IPS-18a (cell line): ENCODE measurements around the gene ABTB2.
"Not testable (repeated sequence)": the region's sequence is repeated elsewhere in the genome, so short reads cannot be mapped to it uniquely, and the experiment has no call there.

Experiments
- H3K27ac ChIP-seq: one replicate; pipeline ENCODE4 v1.5.1; 2013; ENCODE audit warnings: low read length
- H3K27me3 ChIP-seq: one replicate; pipeline ENCODE4 v1.6.1; 2013; ENCODE audit warnings: mild to moderate bottlenecking, low read length; ENCODE audit not compliant: control insufficient read depth, insufficient read depth
- H3K36me3 ChIP-seq: one replicate; pipeline ENCODE4 v1.6.1; 2013; ENCODE audit warnings: low read depth, low read length; ENCODE audit not compliant: control insufficient read depth
- H3K4me1 ChIP-seq: one replicate; pipeline ENCODE4 v1.6.1; 2013; ENCODE audit warnings: low read depth, low read length; ENCODE audit not compliant: control insufficient read depth
- H3K4me3 ChIP-seq: one replicate; pipeline ENCODE4 v1.5.1; 2013; ENCODE audit warnings: low read length
- H3K9ac ChIP-seq: one replicate; pipeline ENCODE4 v1.6.1; 2013; ENCODE audit warnings: mild to moderate bottlenecking, low read length, moderate library complexity
- H3K9me3 ChIP-seq: one replicate; pipeline ENCODE4 v1.6.1; 2013; ENCODE audit warnings: low read depth, low read length; ENCODE audit not compliant: control insufficient read depth

Gene ABTB2

GRCh38 chr11:34224434-34224966 lies 133.3 kb downstream of the ABTB2 start:
- Histone ChIP-seq H3K4me1 (peaks cover 13% of the 10 kb centered on the region), H3K9ac (no peak overlapping the region), H3K36me3 (no peaks in the 10 kb centered on the region), H3K9me3 (no peaks in the 10 kb centered on the region), H3K27me3 (no peaks in the 10 kb centered on the region), H3K27ac (no peak overlapping the region), H3K4me3 (no peak overlapping the region)

- no peak overlapping the region for H3K4me3 ChIP-seq
- no peaks in the 10 kb centered on the region for H3K9me3 ChIP-seq
- H3K4me1 ChIP-seq = peaks cover 13% of the 10 kb centered on the region
- no peak overlapping the region for H3K9ac ChIP-seq
- no peaks in the 10 kb centered on the region for H3K36me3 ChIP-seq
- no peaks in the 10 kb centered on the region for H3K27me3 ChIP-seq
- H3K27ac ChIP-seq = no peak overlapping the region
Observed at GRCh38 chr11:34223907-34224306, 133.9 kb downstream of the ABTB2 start.

- no peak overlapping the region for H3K27ac ChIP-seq
- H3K4me1 ChIP-seq = peaks cover 13% of the 10 kb centered on the region
- no peaks in the 10 kb centered on the region for H3K36me3 ChIP-seq
- no peaks in the 10 kb centered on the region for H3K9me3 ChIP-seq
- H3K4me3 ChIP-seq = no peak overlapping the region
- no peak overlapping the region for H3K9ac ChIP-seq
- no peaks in the 10 kb centered on the region for H3K27me3 ChIP-seq
Observed at GRCh38 chr11:34223021-34223813, 134.6 kb downstream of the ABTB2 start.

GRCh38 chr11:34222030-34222429 lies 135.8 kb downstream of the ABTB2 start:
- Histone ChIP-seq H3K27me3 (no peaks in the 10 kb centered on the region), H3K4me3 (no peak overlapping the region), H3K36me3 (no peaks in the 10 kb centered on the region), H3K27ac (no peak overlapping the region), H3K4me1 (peaks cover 13% of the 10 kb centered on the region), H3K9ac (no peak overlapping the region), H3K9me3 (no peaks in the 10 kb centered on the region)

GRCh38 chr11:34219941-34220370 lies 137.9 kb downstream of the ABTB2 start:
- no peaks in the 10 kb centered on the region for H3K27me3 ChIP-seq
- peaks cover 13% of the 10 kb centered on the region for H3K4me1 ChIP-seq
- no peak overlapping the region for H3K9ac ChIP-seq
- H3K4me3 ChIP-seq = no peak overlapping the region
- H3K9me3 ChIP-seq = no peaks in the 10 kb centered on the region
- no peaks in the 10 kb centered on the region for H3K36me3 ChIP-seq
- H3K27ac ChIP-seq = no peak overlapping the region

GRCh38 chr11:34219279-34219678 lies 138.5 kb downstream of the ABTB2 start:
- Histone ChIP-seq H3K36me3 (no peaks in the 10 kb centered on the region), H3K4me1 (peaks cover 13% of the 10 kb centered on the region), H3K27ac (no peak overlapping the region), H3K4me3 (no peak overlapping the region), H3K27me3 (no peaks in the 10 kb centered on the region), H3K9me3 (no peaks in the 10 kb centered on the region), H3K9ac (no peak overlapping the region)

GRCh38 chr11:34218756-34219155 lies 139.1 kb downstream of the ABTB2 start:
- peaks cover 13% of the 10 kb centered on the region for H3K4me1 ChIP-seq
- H3K27me3 ChIP-seq, H3K27ac ChIP-seq, H3K9ac ChIP-seq, H3K4me3 ChIP-seq, H3K9me3 ChIP-seq, H3K36me3 ChIP-seq: not testable (repeated sequence)

- H3K4me1 ChIP-seq = peaks cover 9% of the 10 kb centered on the region
- no peaks in the 10 kb centered on the region for H3K9me3 ChIP-seq
Observed at GRCh38 chr11:34218067-34218466, 139.7 kb downstream of the ABTB2 start.

GRCh38 chr11:34216706-34217105 lies 141.1 kb downstream of the ABTB2 start:
- Histone ChIP-seq H3K36me3 (no peaks in the 10 kb centered on the region), H3K27ac (no peak overlapping the region), H3K9me3 (no peaks in the 10 kb centered on the region), H3K27me3 (no peaks in the 10 kb centered on the region), H3K9ac (no peak overlapping the region), H3K4me1 (no peaks in the 10 kb centered on the region), H3K4me3 (no peak overlapping the region)

More at GRCh38 chr11:34218067-34218466, 139.7 kb downstream of the ABTB2 start:
- no peak overlapping the region for H3K4me3 ChIP-seq
- no peak overlapping the region for H3K27ac ChIP-seq
- H3K9ac ChIP-seq = no peak overlapping the region
- H3K27me3 ChIP-seq = no peaks in the 10 kb centered on the region
- H3K36me3 ChIP-seq = no peaks in the 10 kb centered on the region

GRCh38 chr11:34215806-34216453 lies 141.9 kb downstream of the ABTB2 start:
- H3K27me3 ChIP-seq = no peaks in the 10 kb centered on the region
- H3K36me3 ChIP-seq = no peaks in the 10 kb centered on the region
- no peak overlapping the region for H3K4me3 ChIP-seq
- no peak overlapping the region for H3K27ac ChIP-seq
- no peaks in the 10 kb centered on the region for H3K9me3 ChIP-seq
- H3K9ac ChIP-seq = no peak overlapping the region
- no peaks in the 10 kb centered on the region for H3K4me1 ChIP-seq

GRCh38 chr11:34214961-34215805 lies 142.6 kb downstream of the ABTB2 start:
- H3K4me3 ChIP-seq = no peak overlapping the region
- H3K36me3 ChIP-seq = no peaks in the 10 kb centered on the region
- H3K4me1 ChIP-seq = no peaks in the 10 kb centered on the region
- no peaks in the 10 kb centered on the region for H3K9me3 ChIP-seq
- H3K27ac ChIP-seq = no peak overlapping the region
- H3K9ac ChIP-seq = no peak overlapping the region
- H3K27me3 ChIP-seq = no peaks in the 10 kb centered on the region
